ENCODE data around the gene KRTAP1-5. TPM values are rescaled to one million over a fixed set of nuclear protein-coding genes. Genes with fewer than 3 reads are reported as not detected.

The KRTAP1-5 gene
- total and polyA plus RNA-seq, 2 donors (not counting 3 experiments of a cell fraction or from before 2014, with no cell fraction given): not detected

- H3K9ac ChIP-seq (replicated peaks; ENCODE audit: extremely low read depth, insufficient read depth, low read length): no peak within 1 kb of the TSS
- BruUV-seq (replicated peaks): no TSS peak
- H3K27ac ChIP-seq (ENCODE audit: insufficient read depth, low read depth, low read length): no peak within 1 kb of the TSS
- H3K9me1 ChIP-seq (replicated peaks; ENCODE audit: control insufficient read depth, extremely low read depth, insufficient read depth, low read length): no peaks in the 10 kb centered on the region
- no peaks in the 10 kb centered on the region for H3K9me3 ChIP-seq (replicated peaks; ENCODE audit: control insufficient read depth, insufficient read depth, low read length)
- dilution Hi-C loops (cut with MboI; ENCODE audit: extremely low pct_ligation_motif_present, low sequenced_read_pairs): no loop called here
- no peak for FAIRE-seq
- peaks cover 0 to 1% of the 10 kb centered on the region in 2 experiments for H3K27me3 ChIP-seq (ENCODE audit: control insufficient read depth in 2 of 2, insufficient read depth in 2 of 2, low read length in 2 of 2)
- ChIA-PET POLR2A (no interaction called here), CTCF (interaction anchor here (1.0 kb wide), 1 partner anchor 47 kb away, joined by 4 read pairs; no protein-coding TSS in a partner anchor)
- no peaks in the 10 kb centered on the region for H3K4me1 ChIP-seq (ENCODE audit: control insufficient read depth, extremely low read depth, insufficient read depth, low read length)
- intact Hi-C loops (cut with micrococcal nuclease): no loop called here
- no peak for DNase-seq (ENCODE audit: low read depth, low spot score)
- H3K4me3 ChIP-seq (replicated peaks in 1 of 3; ENCODE audit: insufficient read depth in 1 of 3, low read depth in 1 of 3, low read length in 3 of 3): no peak within 1 kb of the TSS
- H3K79me2 ChIP-seq (ENCODE audit: control insufficient read depth, insufficient read depth, low read length): no peaks in the 10 kb centered on the region
- no peak for TF ChIP-seq GATA2 (IDR thresholded peaks at IDR 0.05; ENCODE audit: insufficient read depth, insufficient read length, low read depth, low read length)
- no peak for TF ChIP-seq MYC (IDR thresholded peaks at IDR 0.05; ENCODE audit: low read depth, low read length)
- no peak for TF ChIP-seq CTCF (IDR thresholded peaks at IDR 0.05; ENCODE audit: extremely low read depth in 1 of 2, insufficient read depth in 1 of 2, low read depth in 1 of 2, low read length in 2 of 2)
- TF ChIP-seq MAX (IDR thresholded peaks at IDR 0.05; ENCODE audit: insufficient read depth, insufficient read length): no peak
- TF ChIP-seq POLR2A (IDR thresholded peaks at IDR 0.05; ENCODE audit: low read depth, low read length): no peak
- no peak for TF ChIP-seq POLR2AphosphoS5 (IDR thresholded peaks at IDR 0.05; ENCODE audit: insufficient read depth, low read depth, low read length)
- TF ChIP-seq JUN (IDR thresholded peaks at IDR 0.05; ENCODE audit: borderline replicate concordance, insufficient read depth, insufficient read length, low read depth): no peak
- TF ChIP-seq EZH2 (IDR thresholded peaks at IDR 0.05; ENCODE audit: borderline replicate concordance, low read depth, low read length, severe bottlenecking): no peak
- no peak for TF ChIP-seq FOS (IDR thresholded peaks at IDR 0.05; ENCODE audit: borderline replicate concordance, insufficient read depth, low read length)
- H3K36me3 ChIP-seq (ENCODE audit: control insufficient read depth in 2 of 2, extremely low read depth in 1 of 2, insufficient read depth in 2 of 2, low read length in 2 of 2): no peaks in the 10 kb centered on the region
- H3K4me2 ChIP-seq (ENCODE audit: insufficient read depth, low read length): no peak within 1 kb of the TSS
- no peaks in the 10 kb centered on the region for H4K20me1 ChIP-seq (replicated peaks; ENCODE audit: control insufficient read depth, extremely low read depth, insufficient read depth, low read length)
- no peak within 1 kb of the TSS for H2AFZ ChIP-seq (ENCODE audit: low read depth, low read length)
Observed at GRCh38 chr17:41008811-41009210, 18.2 kb downstream of the KRTAP1-5 start, which contains the start of gene KRTAP3-1. KRTAP3-1 (minus strand) TSS chr17:41009128; CDS start chr17:41009074, 54 bp downstream.

All from endothelial cell of umbilical vein (primary cell).